Mesodermal cell (in vitro differentiated cells): ENCODE results near the gene RBM44.
"Not testable (repeated sequence)": the region's sequence is repeated elsewhere in the genome, so short reads cannot be mapped to it uniquely, and the experiment has no call there.

Experiments
- H3K27ac ChIP-seq: 2 replicates; pipeline ENCODE4 v1.7.0; 2013; ENCODE audit warnings: mild to moderate bottlenecking, low read depth, low read length, moderate library complexity; ENCODE audit not compliant: severe bottlenecking
- H3K36me3 ChIP-seq: 2 replicates; pipeline ENCODE4 v1.7.1; 2013; ENCODE audit warnings: mild to moderate bottlenecking, low read length, moderate library complexity; ENCODE audit not compliant: control insufficient read depth, insufficient read depth
- H3K4me1 ChIP-seq: one replicate; pipeline ENCODE4 v1.7.1; 2013; ENCODE audit warnings: mild to moderate bottlenecking, low read length; ENCODE audit not compliant: insufficient read depth, control insufficient read depth, poor library complexity, severe bottlenecking
- H3K4me3 ChIP-seq: 2 replicates; pipeline ENCODE4 v1.7.0; 2013; ENCODE audit warnings: low read length, control low read depth, mild to moderate bottlenecking; ENCODE audit not compliant: insufficient read depth, poor library complexity, severe bottlenecking; ENCODE audit errors: extremely low read depth
- H3K9me3 ChIP-seq: 2 replicates; pipeline ENCODE4 v1.7.1; 2013; ENCODE audit warnings: mild to moderate bottlenecking, low read length, moderate library complexity; ENCODE audit not compliant: control insufficient read depth
- WGBS, 2 experiments: methylation state at CpG; one replicate each; pipeline ENCODE4 v1.1.5; 2013; ENCODE audit warnings: missing lambda C conversion rate in 2 of 2; ENCODE audit not compliant: insufficient coverage in 2 of 2; 5-methylcytosine and 5-hydroxymethylcytosine counted together

RBM44 gene

GRCh38 chr2:237782181-237782580 lies 16.4 kb upstream of the RBM44 start:
- Histone ChIP-seq H3K4me1 (no peaks in the 10 kb centered on the region), H3K9me3 (peaks cover 25% of the 10 kb centered on the region), H3K36me3 (peaks cover 63% of the 10 kb centered on the region), H3K27ac (no peak overlapping the region), H3K4me3 (no peak overlapping the region)
- 87 to 94% methylated on average over 7 of the region's 7 CpGs for WGBS, 2 experiments

DNA sequence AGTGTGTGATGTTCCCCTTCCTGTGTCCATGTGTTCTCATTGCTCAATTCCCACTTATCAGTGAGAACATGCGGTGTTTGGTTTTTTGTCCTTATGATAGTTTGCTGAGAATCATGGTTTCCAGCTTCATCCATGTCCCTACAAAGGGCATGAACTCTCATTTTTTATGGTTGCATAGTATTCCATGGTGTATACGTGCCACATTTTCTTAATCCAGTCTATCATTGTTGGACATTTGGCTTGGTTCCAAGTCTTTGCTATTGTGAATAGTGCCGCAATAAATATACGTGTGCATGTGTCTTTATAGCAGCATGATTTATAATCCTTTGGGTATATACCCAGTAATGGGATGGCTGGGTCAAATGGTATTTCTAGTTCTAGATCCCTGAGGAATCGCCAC lies 14.9 kb upstream of the RBM44 start:
- not testable (repeated sequence) for H3K27ac ChIP-seq, H3K4me3 ChIP-seq, H3K4me1 ChIP-seq
- WGBS, 2 experiments, result 100% methylated on average over 1 of the region's 5 CpGs; no CpG with 5 or more reads in 1 of the 2 experiments
- H3K9me3 ChIP-seq, result peaks cover 27% of the 10 kb centered on the region
- H3K36me3 ChIP-seq, result peaks cover 50% of the 10 kb centered on the region

DNA sequence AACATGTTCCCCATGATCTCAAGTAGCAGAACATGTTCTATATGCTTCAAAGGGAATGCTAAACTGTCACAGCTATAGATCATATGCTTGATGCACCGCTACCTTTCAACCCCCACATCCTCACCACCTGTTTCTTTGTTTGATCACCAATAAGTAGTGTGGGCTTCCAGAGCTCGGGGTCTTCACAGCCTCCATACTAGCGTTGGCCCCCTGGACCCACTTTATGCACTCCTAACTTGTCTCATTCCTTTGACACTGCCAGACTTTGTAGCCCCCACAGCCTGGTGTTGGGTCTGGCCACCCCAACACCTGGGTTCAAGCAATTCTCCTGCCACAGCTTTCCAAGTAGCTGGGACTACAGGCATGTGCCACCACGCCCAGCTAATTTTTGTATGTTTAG lies 11.6 kb upstream of the RBM44 start:
- peaks cover 27% of the 10 kb centered on the region for H3K9me3 ChIP-seq
- no peaks in the 10 kb centered on the region for H3K4me1 ChIP-seq
- no peak overlapping the region for H3K4me3 ChIP-seq
- WGBS, 2 experiments, result 80 to 100% methylated on average over 1 to 4 of the region's 4 CpGs
- peaks cover 20% of the 10 kb centered on the region for H3K36me3 ChIP-seq
- H3K27ac ChIP-seq, result no peak overlapping the region

DNA sequence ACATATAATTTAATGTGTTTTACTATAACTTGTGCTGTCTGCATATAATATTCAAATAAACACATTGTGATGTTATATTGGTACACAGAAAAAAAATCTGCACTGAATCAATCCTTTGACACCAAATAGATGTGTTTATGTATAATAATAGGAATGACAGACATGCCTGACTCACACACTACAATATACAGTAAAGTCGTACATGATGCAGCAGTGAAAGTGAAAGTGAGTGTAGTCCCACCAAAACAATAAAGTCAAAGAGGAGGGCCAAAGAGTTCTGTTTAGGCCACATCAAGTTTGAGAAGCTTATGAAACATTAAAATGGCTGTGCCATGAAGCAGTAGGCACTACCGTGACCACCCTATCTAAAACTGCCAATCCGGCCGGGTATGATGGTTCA lies 8.2 kb upstream of the RBM44 start:
- Histone ChIP-seq H3K4me1 (no peaks in the 10 kb centered on the region), H3K4me3 (no peak overlapping the region), H3K9me3 (peaks cover 16% of the 10 kb centered on the region), H3K36me3 (peaks cover 9% of the 10 kb centered on the region), H3K27ac (no peak overlapping the region)
- WGBS, 2 experiments, result 91% methylated on average over 3 of the region's 4 CpGs; no CpG with 5 or more reads in 1 of the 2 experiments

- Histone ChIP-seq H3K9me3 (peaks cover 2% of the 10 kb centered on the region), H3K36me3 (peaks cover 1% of the 10 kb centered on the region), H3K4me3 (no peak overlapping the region), H3K4me1 (no peaks in the 10 kb centered on the region), H3K27ac (no peak overlapping the region)
- WGBS, 2 experiments, result 79 to 85% methylated on average over 4 to 5 of the region's 6 CpGs
Measured at GRCh38 chr2:237791977-237792727, 6.4 kb upstream of the RBM44 start.

- Histone ChIP-seq H3K36me3 (no peaks in the 10 kb centered on the region), H3K9me3 (peaks cover 9% of the 10 kb centered on the region), H3K27ac (no peak overlapping the region), H3K4me1 (no peaks in the 10 kb centered on the region), H3K4me3 (no peak overlapping the region)
- 95% methylated on average over 2 of the region's 3 CpGs; no CpG with 5 or more reads in 1 of the 2 experiments for WGBS, 2 experiments
Measured at GRCh38 chr2:237797253-237797652, 1.3 kb upstream of the RBM44 start.

DNA sequence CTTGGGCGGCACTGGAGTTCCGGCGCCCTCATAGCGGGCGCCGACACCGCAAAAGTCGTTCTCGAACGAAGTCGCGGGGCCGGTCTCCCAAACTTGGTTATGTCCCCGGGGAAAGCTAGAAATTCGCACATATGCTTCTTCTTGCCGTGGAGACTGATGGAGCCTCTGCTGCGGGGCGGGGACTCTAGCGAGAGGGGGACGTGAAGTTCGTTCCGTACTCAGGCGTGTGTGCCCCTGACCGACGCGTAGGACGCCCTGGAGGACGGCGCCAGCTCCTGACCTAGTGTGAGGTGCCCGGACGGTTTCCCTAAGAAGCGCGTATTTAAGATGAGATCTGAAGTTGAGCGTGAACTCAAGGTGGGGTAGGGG lies 465 bp downstream of the RBM44 start:
- Histone ChIP-seq H3K9me3 (peaks cover 9% of the 10 kb centered on the region), H3K4me3 (no peak overlapping the region), H3K4me1 (no peaks in the 10 kb centered on the region), H3K36me3 (no peaks in the 10 kb centered on the region), H3K27ac (no peak overlapping the region)
- 95 to 96% methylated on average over 29 to 34 of the region's 34 CpGs for WGBS, 2 experiments

- no CpG with 5 or more reads among the region's 2 CpGs for WGBS, 2 experiments
- Histone ChIP-seq H3K4me3 (no peak overlapping the region), H3K27ac (no peak overlapping the region), H3K36me3 (no peaks in the 10 kb centered on the region), H3K9me3 (peaks cover 9% of the 10 kb centered on the region), H3K4me1 (no peaks in the 10 kb centered on the region)
Measured at GRCh38 chr2:237801466-237801865, 2.9 kb downstream of the RBM44 start.

DNA sequence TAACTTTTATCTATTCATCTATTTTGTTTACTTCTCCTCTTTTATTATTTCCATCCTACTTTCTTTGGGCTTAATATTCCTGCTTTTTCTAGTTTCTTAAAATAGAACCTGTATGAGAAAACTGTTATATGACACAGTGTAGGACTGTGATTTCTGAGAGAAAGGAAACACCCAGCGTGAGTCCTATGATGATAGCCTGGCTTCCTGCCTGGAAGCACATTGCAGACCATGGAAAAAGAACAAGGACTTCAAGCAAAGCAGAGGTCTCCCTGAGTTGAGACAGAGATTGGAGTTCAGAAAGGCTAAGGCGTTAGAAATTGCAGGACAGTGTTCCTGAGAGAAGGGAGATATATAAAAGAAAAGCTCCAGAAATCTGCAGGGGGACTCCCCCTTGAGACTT lies 7.8 kb downstream of the RBM44 start:
- no peak overlapping the region for H3K27ac ChIP-seq
- H3K4me3 ChIP-seq, result no peak overlapping the region
- H3K36me3 ChIP-seq, result no peaks in the 10 kb centered on the region
- WGBS, 2 experiments, result 68 to 76% methylated on average over 2 of the region's 2 CpGs
- no peaks in the 10 kb centered on the region for H3K9me3 ChIP-seq
- H3K4me1 ChIP-seq, result no peaks in the 10 kb centered on the region

GRCh38 chr2:237815637-237816036 lies 17.1 kb downstream of the RBM44 start:
- no peak overlapping the region for H3K27ac ChIP-seq
- H3K9me3 ChIP-seq, result no peaks in the 10 kb centered on the region
- H3K36me3 ChIP-seq, result no peaks in the 10 kb centered on the region
- WGBS, 2 experiments, result no CpG with 5 or more reads among the region's 1 CpG
- H3K4me3 ChIP-seq, result no peak overlapping the region
- H3K4me1 ChIP-seq, result no peaks in the 10 kb centered on the region

- no peak overlapping the region for H3K27ac ChIP-seq
- no peaks in the 10 kb centered on the region for H3K4me1 ChIP-seq
- WGBS, 2 experiments, result no CpG with 5 or more reads among the region's 1 CpG
- H3K36me3 ChIP-seq, result no peaks in the 10 kb centered on the region
- no peaks in the 10 kb centered on the region for H3K9me3 ChIP-seq
- H3K4me3 ChIP-seq, result no peak overlapping the region
Measured at GRCh38 chr2:237816531-237816930, 18.0 kb downstream of the RBM44 start.
